ENCODE data around the gene CEP89. TPM values are rescaled to one million over a fixed set of nuclear protein-coding genes. Genes with fewer than 3 reads are reported as not detected.

CEP89 gene
- total RNA-seq, 1 experiment from 2014 or later: 3.2 TPM

DNA sequence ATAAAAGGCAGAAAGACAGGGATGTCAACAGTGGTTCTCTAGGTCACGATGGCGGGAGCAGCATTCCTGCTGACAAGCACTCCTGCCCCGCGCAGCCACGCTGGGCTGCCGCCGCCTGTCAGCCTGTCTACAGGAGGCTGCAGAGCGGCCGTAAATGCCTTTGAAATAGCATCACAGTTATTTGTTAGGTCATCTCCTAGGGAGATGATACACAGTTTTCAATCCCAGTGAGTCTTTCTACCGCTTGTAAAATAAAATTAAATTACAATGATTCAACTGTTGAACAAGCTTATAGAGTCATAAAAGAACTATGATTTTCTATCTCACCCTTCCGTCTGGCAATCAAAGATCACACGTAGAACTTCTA is 94.9 kb downstream of the CEP89 start:
- H2AFZ ChIP-seq (ENCODE audit: low read length): no peak overlapping the region
- H3K27me3 ChIP-seq (ENCODE audit: low read length): no peaks in the 10 kb centered on the region
- H3K79me2 ChIP-seq (ENCODE audit: low read length): no peaks in the 10 kb centered on the region
- no peak overlapping the region for H3K27ac ChIP-seq (ENCODE audit: low read length)
- DNase-seq: no peak
- H3K4me2 ChIP-seq (ENCODE audit: low read depth, low read length, poor library complexity, severe bottlenecking): no peak overlapping the region
- no peaks in the 10 kb centered on the region for H3K36me3 ChIP-seq (ENCODE audit: insufficient read depth, low read length)
- no peak overlapping the region for H3K9ac ChIP-seq (ENCODE audit: low read length)
- no peaks in the 10 kb centered on the region for H3K9me2 ChIP-seq (replicated peaks; ENCODE audit: insufficient read depth, low read length)
- H3K4me3 ChIP-seq (ENCODE audit: low read length): no peak overlapping the region
- H3K4me1 ChIP-seq (ENCODE audit: low read length): no peaks in the 10 kb centered on the region
- no peaks in the 10 kb centered on the region for H3K9me3 ChIP-seq (ENCODE audit: low read length)
- H4K20me1 ChIP-seq (ENCODE audit: insufficient read depth, low read depth, low read length): no peaks in the 10 kb centered on the region

GRCh38 chr19:32876236-32876918 is 95.4 kb downstream of the CEP89 start:
- H3K9me2 ChIP-seq (replicated peaks; ENCODE audit: insufficient read depth, low read length): no peaks in the 10 kb centered on the region
- H3K27ac ChIP-seq (ENCODE audit: low read length): no peak overlapping the region
- no peaks in the 10 kb centered on the region for H4K20me1 ChIP-seq (ENCODE audit: insufficient read depth, low read depth, low read length)
- no peaks in the 10 kb centered on the region for H3K79me2 ChIP-seq (ENCODE audit: low read length)
- H2AFZ ChIP-seq (ENCODE audit: low read length): no peak overlapping the region
- H3K36me3 ChIP-seq (ENCODE audit: insufficient read depth, low read length): no peaks in the 10 kb centered on the region
- H3K4me3 ChIP-seq (ENCODE audit: low read length): no peak overlapping the region
- DNase-seq: no peak
- no peaks in the 10 kb centered on the region for H3K9me3 ChIP-seq (ENCODE audit: low read length)
- no peaks in the 10 kb centered on the region for H3K4me1 ChIP-seq (ENCODE audit: low read length)
- H3K4me2 ChIP-seq (ENCODE audit: low read depth, low read length, poor library complexity, severe bottlenecking): no peak overlapping the region
- no peaks in the 10 kb centered on the region for H3K27me3 ChIP-seq (ENCODE audit: low read length)
- H3K9ac ChIP-seq (ENCODE audit: low read length): no peak overlapping the region

- H3K4me3 ChIP-seq (ENCODE audit: low read length): no peak overlapping the region
- no peak for DNase-seq
- no peaks in the 10 kb centered on the region for H3K9me3 ChIP-seq (ENCODE audit: low read length)
- no peaks in the 10 kb centered on the region for H4K20me1 ChIP-seq (ENCODE audit: insufficient read depth, low read depth, low read length)
- H3K36me3 ChIP-seq (ENCODE audit: insufficient read depth, low read length): no peaks in the 10 kb centered on the region
- no peak overlapping the region for H3K4me2 ChIP-seq (ENCODE audit: low read depth, low read length, poor library complexity, severe bottlenecking)
- no peak overlapping the region for H2AFZ ChIP-seq (ENCODE audit: low read length)
- H3K9me2 ChIP-seq (replicated peaks; ENCODE audit: insufficient read depth, low read length): no peaks in the 10 kb centered on the region
- H3K9ac ChIP-seq (ENCODE audit: low read length): no peak overlapping the region
- no peak overlapping the region for H3K27ac ChIP-seq (ENCODE audit: low read length)
- no peaks in the 10 kb centered on the region for H3K27me3 ChIP-seq (ENCODE audit: low read length)
- no peaks in the 10 kb centered on the region for H3K79me2 ChIP-seq (ENCODE audit: low read length)
- H3K4me1 ChIP-seq (ENCODE audit: low read length): no peaks in the 10 kb centered on the region
These were observed 96.3 kb downstream of the CEP89 start for GRCh38 chr19:32875428-32875827.

- no peaks in the 10 kb centered on the region for H3K4me1 ChIP-seq (ENCODE audit: low read length)
These were observed 97.2 kb downstream of the CEP89 start for GRCh38 chr19:32874605-32875004.

DNA sequence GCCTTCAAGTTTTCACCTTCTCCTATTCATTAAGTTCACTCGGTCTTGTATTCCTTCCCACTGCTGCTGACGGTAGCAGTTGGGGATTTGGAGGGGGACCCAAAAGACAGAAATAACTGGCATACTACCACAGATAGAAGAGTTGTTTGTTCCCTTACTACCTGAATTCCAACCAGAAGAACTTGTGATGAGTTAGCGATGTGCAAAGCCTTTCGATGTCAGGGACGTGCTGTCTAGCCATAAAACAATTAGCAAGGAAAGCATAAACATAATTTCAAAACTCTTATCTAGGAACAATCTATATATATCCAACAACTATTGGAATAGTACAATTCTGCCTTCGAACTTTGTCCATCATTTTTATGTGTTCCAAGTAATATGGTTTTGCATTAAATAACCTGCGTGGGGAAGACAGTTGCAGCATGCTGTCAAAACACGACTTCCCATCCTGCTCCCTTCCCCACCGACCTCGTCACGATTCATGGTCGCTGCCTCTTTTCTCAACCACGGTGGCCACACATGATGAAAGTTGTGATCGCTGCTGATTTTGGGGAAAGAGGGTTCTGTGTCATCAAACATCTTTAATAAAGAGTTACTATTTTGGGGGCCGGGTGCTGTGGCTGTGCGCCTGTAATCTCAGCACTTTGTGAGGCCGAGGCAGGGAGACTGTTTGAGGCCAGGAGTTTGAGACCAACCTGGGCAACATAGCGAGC is 98.4 kb downstream of the CEP89 start:
- H3K27me3 ChIP-seq (ENCODE audit: low read length): no peaks in the 10 kb centered on the region
- no peak overlapping the region for H3K4me3 ChIP-seq (ENCODE audit: low read length)
- no peak overlapping the region for H3K27ac ChIP-seq (ENCODE audit: low read length)
- no peak overlapping the region for H3K9ac ChIP-seq (ENCODE audit: low read length)
- no peaks in the 10 kb centered on the region for H4K20me1 ChIP-seq (ENCODE audit: insufficient read depth, low read depth, low read length)
- no peak for DNase-seq
- H3K4me1 ChIP-seq (ENCODE audit: low read length): no peaks in the 10 kb centered on the region
- no peaks in the 10 kb centered on the region for H3K9me2 ChIP-seq (replicated peaks; ENCODE audit: insufficient read depth, low read length)
- H2AFZ ChIP-seq (ENCODE audit: low read length): no peak overlapping the region
- no peaks in the 10 kb centered on the region for H3K9me3 ChIP-seq (ENCODE audit: low read length)
- H3K36me3 ChIP-seq (ENCODE audit: insufficient read depth, low read length): no peaks in the 10 kb centered on the region
- H3K79me2 ChIP-seq (ENCODE audit: low read length): no peaks in the 10 kb centered on the region
- H3K4me2 ChIP-seq (ENCODE audit: low read depth, low read length, poor library complexity, severe bottlenecking): no peak overlapping the region

More at GRCh38 chr19:32874605-32875004, 97.2 kb downstream of the CEP89 start:
- Histone ChIP-seq H3K4me2 (ENCODE audit: low read depth, low read length, poor library complexity, severe bottlenecking) (no peak overlapping the region), H3K27me3 (ENCODE audit: low read length) (no peaks in the 10 kb centered on the region), H3K9me2 (replicated peaks; ENCODE audit: insufficient read depth, low read length) (no peaks in the 10 kb centered on the region), H3K79me2 (ENCODE audit: low read length) (no peaks in the 10 kb centered on the region), H3K27ac (ENCODE audit: low read length) (no peak overlapping the region), H3K9me3 (ENCODE audit: low read length) (no peaks in the 10 kb centered on the region), H3K4me3 (ENCODE audit: low read length) (no peak overlapping the region), H3K9ac (ENCODE audit: low read length) (no peak overlapping the region), H4K20me1 (ENCODE audit: insufficient read depth, low read depth, low read length) (no peaks in the 10 kb centered on the region), H3K36me3 (ENCODE audit: insufficient read depth, low read length) (no peaks in the 10 kb centered on the region), H2AFZ (ENCODE audit: low read length) (no peak overlapping the region)
- DNase-seq: no peak

GRCh38 chr19:32872391-32872790 is 99.4 kb downstream of the CEP89 start:
- Histone ChIP-seq H3K9me2 (replicated peaks; ENCODE audit: insufficient read depth, low read length) (no peaks in the 10 kb centered on the region), H3K36me3 (ENCODE audit: insufficient read depth, low read length) (no peaks in the 10 kb centered on the region), H3K27me3 (ENCODE audit: low read length) (no peaks in the 10 kb centered on the region), H3K79me2 (ENCODE audit: low read length) (no peaks in the 10 kb centered on the region), H3K4me3 (ENCODE audit: low read length) (no peak overlapping the region), H3K9ac (ENCODE audit: low read length) (no peak overlapping the region), H3K9me3 (ENCODE audit: low read length) (no peaks in the 10 kb centered on the region), H3K27ac (ENCODE audit: low read length) (no peak overlapping the region), H3K4me2 (ENCODE audit: low read depth, low read length, poor library complexity, severe bottlenecking) (no peak overlapping the region), H3K4me1 (ENCODE audit: low read length) (no peaks in the 10 kb centered on the region), H4K20me1 (ENCODE audit: insufficient read depth, low read depth, low read length) (no peaks in the 10 kb centered on the region), H2AFZ (ENCODE audit: low read length) (no peak overlapping the region)
- no peak for DNase-seq

GRCh38 chr19:32870981-32871451 is 100.7 kb downstream of the CEP89 start:
- Histone ChIP-seq H3K4me1 (ENCODE audit: low read length) (peaks cover 1% of the 10 kb centered on the region), H3K9ac (ENCODE audit: low read length) (no peak overlapping the region), H3K36me3 (ENCODE audit: insufficient read depth, low read length) (no peaks in the 10 kb centered on the region), H3K9me2 (replicated peaks; ENCODE audit: insufficient read depth, low read length) (no peaks in the 10 kb centered on the region), H3K27ac (ENCODE audit: low read length) (no peak overlapping the region), H2AFZ (ENCODE audit: low read length) (no peak overlapping the region), H3K4me3 (ENCODE audit: low read length) (no peak overlapping the region), H3K27me3 (ENCODE audit: low read length) (no peaks in the 10 kb centered on the region), H3K4me2 (ENCODE audit: low read depth, low read length, poor library complexity, severe bottlenecking) (no peak overlapping the region), H4K20me1 (ENCODE audit: insufficient read depth, low read depth, low read length) (no peaks in the 10 kb centered on the region), H3K79me2 (ENCODE audit: low read length) (no peaks in the 10 kb centered on the region), H3K9me3 (ENCODE audit: low read length) (no peaks in the 10 kb centered on the region)
- DNase-seq: no peak

GRCh38 chr19:32869966-32870573 is 101.7 kb downstream of the CEP89 start:
- H3K9me3 ChIP-seq (ENCODE audit: low read length): no peaks in the 10 kb centered on the region
- H3K9ac ChIP-seq (ENCODE audit: low read length): no peak overlapping the region
- no peaks in the 10 kb centered on the region for H3K36me3 ChIP-seq (ENCODE audit: insufficient read depth, low read length)
- peaks cover 4% of the 10 kb centered on the region for H3K4me1 ChIP-seq (ENCODE audit: low read length)
- no peaks in the 10 kb centered on the region for H3K27me3 ChIP-seq (ENCODE audit: low read length)
- no peaks in the 10 kb centered on the region for H3K79me2 ChIP-seq (ENCODE audit: low read length)
- no peaks in the 10 kb centered on the region for H4K20me1 ChIP-seq (ENCODE audit: insufficient read depth, low read depth, low read length)
- no peak overlapping the region for H2AFZ ChIP-seq (ENCODE audit: low read length)
- no peak for DNase-seq
- H3K27ac ChIP-seq (ENCODE audit: low read length): no peak overlapping the region
- no peak overlapping the region for H3K4me3 ChIP-seq (ENCODE audit: low read length)
- H3K4me2 ChIP-seq (ENCODE audit: low read depth, low read length, poor library complexity, severe bottlenecking): no peak overlapping the region
- no peaks in the 10 kb centered on the region for H3K9me2 ChIP-seq (replicated peaks; ENCODE audit: insufficient read depth, low read length)

All from Karpas-422 (cell line).